Hepatocyte (in vitro differentiated cells): ENCODE data around the gene ZFYVE28. TPM values are rescaled to one million over a fixed set of nuclear protein-coding genes. Genes with fewer than 3 reads are reported as not detected.

Source experiments
- DNase-seq: peaks from one replicate; pipeline ENCODE4 v3.0.0-alpha.2; 2016; ENCODE audit warnings: low spot score
- H2AFZ ChIP-seq: fragments of 200-600 bp; sonication (generic); 2 replicates; pipeline ENCODE4 v1.6.0; 2016; ENCODE audit warnings: antibody characterized with exemption, mild to moderate bottlenecking
- H3K27ac ChIP-seq: fragments of 200-600 bp; sonication (generic); 2 replicates; pipeline ENCODE4 v1.5.1; 2016; ENCODE audit warnings: mild to moderate bottlenecking
- H3K27me3 ChIP-seq: fragments of 200-600 bp; sonication (generic); 2 replicates; pipeline ENCODE4 v1.6.1; 2016
- H3K36me3 ChIP-seq: fragments of 200-600 bp; sonication (generic); replicated peaks from 2 replicates; pipeline ENCODE4 v1.5.1; 2016; ENCODE audit warnings: low read depth; ENCODE audit not compliant: insufficient read depth
- H3K4me1 ChIP-seq: fragments of 200-600 bp; sonication (generic); 2 replicates; pipeline ENCODE4 v1.5.1; 2016; ENCODE audit warnings: mild to moderate bottlenecking, moderate library complexity; ENCODE audit not compliant: insufficient read depth
- H3K4me2 ChIP-seq: fragments of 200-600 bp; sonication (generic); 2 replicates; pipeline ENCODE4 v1.6.0; 2016
- H3K4me3 ChIP-seq: fragments of 200-600 bp; sonication (generic); 2 replicates; pipeline ENCODE4 v1.5.1; 2016; ENCODE audit warnings: mild to moderate bottlenecking
- H3K79me2 ChIP-seq: fragments of 200-600 bp; sonication (generic); 2 replicates; pipeline ENCODE4 v1.6.0; 2017; ENCODE audit warnings: mild to moderate bottlenecking
- H3K9me2 ChIP-seq: fragments of 200-600 bp; sonication (generic); replicated peaks from 2 replicates; pipeline ENCODE4 v1.6.0; 2017; ENCODE audit warnings: mild to moderate bottlenecking; ENCODE audit not compliant: insufficient read depth
- H3K9me3 ChIP-seq: fragments of 200-600 bp; sonication (generic); 2 replicates; pipeline ENCODE4 v1.5.1; 2016; ENCODE audit warnings: low read depth, mild to moderate bottlenecking
- H4K20me1 ChIP-seq: fragments of 200-600 bp; sonication (generic); 2 replicates; pipeline ENCODE4 v1.6.0; 2016; ENCODE audit warnings: mild to moderate bottlenecking; ENCODE audit not compliant: insufficient read depth, poor library complexity, severe bottlenecking
- CTCF ChIP-seq: fragments of 200-600 bp; sonication (generic); IDR thresholded peaks from 2 replicates; pipeline ENCODE4 v1.5.1; 2016; ENCODE audit warnings: antibody characterized with exemption, mild to moderate bottlenecking; ENCODE audit not compliant: poor library complexity
- EZH2 ChIP-seq: fragments of 200-600 bp; sonication (generic); IDR thresholded peaks from 2 replicates; pipeline ENCODE4 v1.6.1; 2016; ENCODE audit warnings: antibody characterized with exemption, mild to moderate bottlenecking, borderline replicate concordance
- EZH2phosphoT487 ChIP-seq: fragments of 200-600 bp; sonication (generic); IDR thresholded peaks from one replicate; pipeline ENCODE4 v1.6.1; 2018; ENCODE audit warnings: antibody characterized with exemption, mild to moderate bottlenecking, low read depth, moderate library complexity; ENCODE audit not compliant: unreplicated experiment, severe bottlenecking
- WGBS: methylation state at CpG from one replicate; pipeline ENCODE4 v1.1.6; 2016; ENCODE audit warnings: low lambda C conversion rate; ENCODE audit errors: missing lambda C conversion rate; 5-methylcytosine and 5-hydroxymethylcytosine counted together
- polyA plus RNA-seq: library from polyadenylated mRNA; unstranded; fragments of >200 nt; fragmentation: Nextera tagmentation; extraction: Ambion mirVana; gene quantifications from 2 replicates; pipeline ENCODE4 v1.2.1, GENCODE V29; 2016
- total RNA-seq: library from RNA; depleted of rRNA; stranded (reverse); fragments of >200 nt; gene quantifications from 2 replicates; pipeline ENCODE4 v1.2.3, GENCODE V29; 2014

Gene ZFYVE28
- total and polyA plus RNA-seq, 2 experiments from 2014 or later: 2.2 to 3.4 TPM

GRCh38 chr4:2427383-2428334 lies 9.2 kb upstream of the ZFYVE28 start:
- no peak for DNase-seq

GRCh38 chr4:2426711-2427275 lies 8.3 kb upstream of the ZFYVE28 start:
- Histone ChIP-seq H3K4me1 (no peaks in the 10 kb centered on the region), H2AFZ (no peak overlapping the region), H4K20me1 (no peaks in the 10 kb centered on the region), H3K79me2 (no peaks in the 10 kb centered on the region), H3K4me2 (no peak overlapping the region), H3K4me3 (no peak overlapping the region), H3K27ac (no peak overlapping the region), H3K27me3 (peaks cover 3% of the 10 kb centered on the region), H3K36me3 (no peaks in the 10 kb centered on the region), H3K9me3 (no peaks in the 10 kb centered on the region), H3K9me2 (no peaks in the 10 kb centered on the region)
- WGBS: 90% methylated on average over 13 of the region's 13 CpGs
- TF ChIP-seq EZH2phosphoT487 (no peak), EZH2 (no peak), CTCF (no peak)
- DNase-seq: no peak

More at GRCh38 chr4:2427383-2428334, 9.2 kb upstream of the ZFYVE28 start:
- TF ChIP-seq CTCF: no peak
- TF ChIP-seq EZH2: no peak
- no peak for TF ChIP-seq EZH2phosphoT487
- Histone ChIP-seq H3K27me3 (no peaks in the 10 kb centered on the region), H2AFZ (no peak overlapping the region), H3K9me2 (no peaks in the 10 kb centered on the region), H3K4me3 (no peak overlapping the region), H3K4me2 (no peak overlapping the region), H3K79me2 (no peaks in the 10 kb centered on the region), H3K36me3 (no peaks in the 10 kb centered on the region), H3K9me3 (no peaks in the 10 kb centered on the region), H3K27ac (no peak overlapping the region), H4K20me1 (no peaks in the 10 kb centered on the region), H3K4me1 (no peaks in the 10 kb centered on the region)
- WGBS: 94% methylated on average over 22 of the region's 23 CpGs

- TF ChIP-seq EZH2 (no peak), EZH2phosphoT487 (no peak), CTCF (no peak)
- WGBS: 92% methylated on average over 8 of the region's 8 CpGs
- Histone ChIP-seq H3K4me2 (no peak overlapping the region), H3K9me3 (no peaks in the 10 kb centered on the region), H3K27me3 (peaks cover 10% of the 10 kb centered on the region), H2AFZ (no peak overlapping the region), H3K4me1 (no peaks in the 10 kb centered on the region), H3K36me3 (no peaks in the 10 kb centered on the region), H3K79me2 (no peaks in the 10 kb centered on the region), H3K4me3 (no peak overlapping the region), H3K9me2 (no peaks in the 10 kb centered on the region), H3K27ac (no peak overlapping the region), H4K20me1 (no peaks in the 10 kb centered on the region)
- DNase-seq: no peak
Measured at GRCh38 chr4:2426069-2426397, 7.6 kb upstream of the ZFYVE28 start.
